VCaP (cell line): ENCODE data around the gene MLLT10.
"Not testable (repeated sequence)": the region's sequence is repeated elsewhere in the genome, so short reads cannot be mapped to it uniquely, and the experiment has no call there.

Experiments
- H3K27ac ChIP-seq: fragments of 450-650 bp; 2 replicates; pipeline ENCODE4 v1.5.1; 2017
- CTCF ChIP-seq: fragments of 450-650 bp; conservative IDR thresholded peaks from 2 replicates; pipeline ENCODE4 v1.5.1; 2017; ENCODE audit warnings: mild to moderate bottlenecking, moderate library complexity

MLLT10 gene

GRCh38 chr10:21570761-21571521 is 36.9 kb downstream of the MLLT10 start:
- no peak for TF ChIP-seq CTCF
- H3K27ac ChIP-seq = no peak overlapping the region

- H3K27ac ChIP-seq = no peak overlapping the region
- TF ChIP-seq CTCF = no peak
Observed at GRCh38 chr10:21572578-21572977, 38.5 kb downstream of the MLLT10 start.

GRCh38 chr10:21574514-21574913 is 40.5 kb downstream of the MLLT10 start:
- not testable (repeated sequence) for H3K27ac ChIP-seq

GRCh38 chr10:21579291-21579690 is 45.3 kb downstream of the MLLT10 start:
- no peak overlapping the region for H3K27ac ChIP-seq
- no peak for TF ChIP-seq CTCF

- not testable (repeated sequence) for H3K27ac ChIP-seq
Observed at GRCh38 chr10:21581421-21581834, 47.4 kb downstream of the MLLT10 start.

- H3K27ac ChIP-seq = no peak overlapping the region
Observed at GRCh38 chr10:21584834-21585530, 51.0 kb downstream of the MLLT10 start.

GRCh38 chr10:21587391-21587790 is 53.4 kb downstream of the MLLT10 start:
- H3K27ac ChIP-seq = no peak overlapping the region
- no peak for TF ChIP-seq CTCF

More at GRCh38 chr10:21584834-21585530, 51.0 kb downstream of the MLLT10 start:
- no peak for TF ChIP-seq CTCF

GRCh38 chr10:21588159-21588558 is 54.1 kb downstream of the MLLT10 start:
- not testable (repeated sequence) for H3K27ac ChIP-seq

- no peak overlapping the region for H3K27ac ChIP-seq
- TF ChIP-seq CTCF = no peak
Observed at GRCh38 chr10:21593986-21594385, 60.0 kb downstream of the MLLT10 start.
